Measurements from ENCODE around the gene CPXM2.
"Not testable (repeated sequence)": the region's sequence is repeated elsewhere in the genome, so short reads cannot be mapped to it uniquely, and the experiment has no call there.

The CPXM2 gene

GRCh38 chr10:123742751-123743440 lies 148.7 kb downstream of the CPXM2 start:
- peaks cover 29% of the 10 kb centered on the region for H3K4me1 ChIP-seq (ENCODE audit: control insufficient read depth, insufficient read depth, low read length)
- H3K4me3 ChIP-seq (ENCODE audit: low read length in 2 of 2): no peak overlapping the region
- H3K36me3 ChIP-seq (ENCODE audit: control insufficient read depth in 2 of 2, insufficient read depth in 2 of 2, low read length in 2 of 2): peaks cover 0 to 9% of the 10 kb centered on the region in 2 donors
- H3K27ac ChIP-seq (ENCODE audit: low read length): no peak overlapping the region
- H3K27me3 ChIP-seq (ENCODE audit: control insufficient read depth in 1 of 2, insufficient read depth in 2 of 2, low read length in 2 of 2): no peaks in the 10 kb centered on the region
- H3K9ac ChIP-seq (ENCODE audit: low read length in 2 of 2): no peak overlapping the region
- H3K9me3 ChIP-seq (ENCODE audit: control insufficient read depth in 2 of 2, low read length in 2 of 2): no peaks in the 10 kb centered on the region

GRCh38 chr10:123741711-123742110 lies 149.9 kb downstream of the CPXM2 start:
- no peak overlapping the region for H3K27ac ChIP-seq (ENCODE audit: low read length)
- peaks cover 0 to 6% of the 10 kb centered on the region in 2 donors for H3K36me3 ChIP-seq (ENCODE audit: control insufficient read depth in 2 of 2, insufficient read depth in 2 of 2, low read length in 2 of 2)
- no peaks in the 10 kb centered on the region for H3K9me3 ChIP-seq (ENCODE audit: control insufficient read depth in 2 of 2, low read length in 2 of 2)
- H3K4me3 ChIP-seq (ENCODE audit: low read length in 2 of 2): no peak overlapping the region
- H3K9ac ChIP-seq (ENCODE audit: low read length in 2 of 2): no peak overlapping the region
- no peaks in the 10 kb centered on the region for H3K27me3 ChIP-seq (ENCODE audit: control insufficient read depth in 1 of 2, insufficient read depth in 2 of 2, low read length in 2 of 2)
- peaks cover 29% of the 10 kb centered on the region for H3K4me1 ChIP-seq (ENCODE audit: control insufficient read depth, insufficient read depth, low read length)

- H3K27ac ChIP-seq (ENCODE audit: low read length): no peak overlapping the region
- H3K9me3 ChIP-seq (ENCODE audit: control insufficient read depth in 2 of 2, low read length in 2 of 2): no peaks in the 10 kb centered on the region
- H3K4me1 ChIP-seq (ENCODE audit: control insufficient read depth, insufficient read depth, low read length): peaks cover 23% of the 10 kb centered on the region
- H3K36me3 ChIP-seq (ENCODE audit: control insufficient read depth in 2 of 2, insufficient read depth in 2 of 2, low read length in 2 of 2): peaks cover 0 to under 1% of the 10 kb centered on the region in 2 donors
- no peak overlapping the region for H3K9ac ChIP-seq (ENCODE audit: low read length in 2 of 2)
- no peaks in the 10 kb centered on the region for H3K27me3 ChIP-seq (ENCODE audit: control insufficient read depth in 1 of 2, insufficient read depth in 2 of 2, low read length in 2 of 2)
- H3K4me3 ChIP-seq (ENCODE audit: low read length in 2 of 2): no peak overlapping the region
Observed at GRCh38 chr10:123741146-123741545, 150.5 kb downstream of the CPXM2 start.

GRCh38 chr10:123736917-123737316 lies 154.7 kb downstream of the CPXM2 start:
- not testable (repeated sequence) for H3K4me1 ChIP-seq (ENCODE audit: control insufficient read depth, insufficient read depth, low read length); H3K9ac ChIP-seq (ENCODE audit: low read length in 2 of 2); H3K36me3 ChIP-seq (ENCODE audit: control insufficient read depth in 2 of 2, insufficient read depth in 2 of 2, low read length in 2 of 2); H3K27ac ChIP-seq (ENCODE audit: low read length); H3K4me3 ChIP-seq (ENCODE audit: low read length in 2 of 2); H3K27me3 ChIP-seq (ENCODE audit: control insufficient read depth in 1 of 2, insufficient read depth in 2 of 2, low read length in 2 of 2); H3K9me3 ChIP-seq (ENCODE audit: control insufficient read depth in 2 of 2, low read length in 2 of 2)

GRCh38 chr10:123729523-123729922 lies 162.1 kb downstream of the CPXM2 start:
- no peak overlapping the region for H3K27ac ChIP-seq (ENCODE audit: low read length)
- H3K9ac ChIP-seq (ENCODE audit: low read length in 2 of 2): no peak overlapping the region
- no peaks in the 10 kb centered on the region for H3K9me3 ChIP-seq (ENCODE audit: control insufficient read depth in 2 of 2, low read length in 2 of 2)
- no peaks in the 10 kb centered on the region for H3K36me3 ChIP-seq (ENCODE audit: control insufficient read depth in 2 of 2, insufficient read depth in 2 of 2, low read length in 2 of 2)
- no peaks in the 10 kb centered on the region for H3K27me3 ChIP-seq (ENCODE audit: control insufficient read depth in 1 of 2, insufficient read depth in 2 of 2, low read length in 2 of 2)
- no peaks in the 10 kb centered on the region for H3K4me1 ChIP-seq (ENCODE audit: control insufficient read depth, insufficient read depth, low read length)
- H3K4me3 ChIP-seq (ENCODE audit: low read length in 2 of 2): no peak overlapping the region

- Histone ChIP-seq H3K27me3 (ENCODE audit: control insufficient read depth in 1 of 2, insufficient read depth in 2 of 2, low read length in 2 of 2) (no peaks in the 10 kb centered on the region), H3K4me1 (ENCODE audit: control insufficient read depth, insufficient read depth, low read length) (no peaks in the 10 kb centered on the region), H3K36me3 (ENCODE audit: control insufficient read depth in 2 of 2, insufficient read depth in 2 of 2, low read length in 2 of 2) (no peaks in the 10 kb centered on the region), H3K9me3 (ENCODE audit: control insufficient read depth in 2 of 2, low read length in 2 of 2) (no peaks in the 10 kb centered on the region), H3K4me3 (ENCODE audit: low read length in 2 of 2) (no peak overlapping the region), H3K9ac (ENCODE audit: low read length in 2 of 2) (no peak overlapping the region), H3K27ac (ENCODE audit: low read length) (no peak overlapping the region)
Observed at GRCh38 chr10:123726836-123727235, 164.8 kb downstream of the CPXM2 start.

DNA sequence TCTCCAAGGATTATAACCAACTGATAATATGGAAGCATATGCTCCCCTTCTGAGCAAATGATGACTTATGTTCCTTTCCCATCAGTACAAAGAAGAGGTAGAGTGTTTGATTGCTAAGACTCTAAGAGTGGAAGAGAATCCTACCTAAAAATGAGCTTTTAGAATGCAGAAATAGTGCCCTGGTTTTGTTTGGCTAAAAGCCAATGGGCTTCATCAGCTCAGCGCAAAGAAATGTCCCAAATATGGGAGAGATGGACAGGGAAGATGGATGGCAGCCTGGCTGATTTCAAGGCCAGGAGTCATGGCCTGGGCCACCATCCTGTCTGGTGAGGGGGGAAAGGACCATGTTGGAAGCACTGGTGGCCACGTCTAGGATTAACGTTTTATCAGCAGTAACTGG lies 165.2 kb downstream of the CPXM2 start:
- H3K9me3 ChIP-seq (ENCODE audit: control insufficient read depth in 2 of 2, low read length in 2 of 2): no peaks in the 10 kb centered on the region

DNA sequence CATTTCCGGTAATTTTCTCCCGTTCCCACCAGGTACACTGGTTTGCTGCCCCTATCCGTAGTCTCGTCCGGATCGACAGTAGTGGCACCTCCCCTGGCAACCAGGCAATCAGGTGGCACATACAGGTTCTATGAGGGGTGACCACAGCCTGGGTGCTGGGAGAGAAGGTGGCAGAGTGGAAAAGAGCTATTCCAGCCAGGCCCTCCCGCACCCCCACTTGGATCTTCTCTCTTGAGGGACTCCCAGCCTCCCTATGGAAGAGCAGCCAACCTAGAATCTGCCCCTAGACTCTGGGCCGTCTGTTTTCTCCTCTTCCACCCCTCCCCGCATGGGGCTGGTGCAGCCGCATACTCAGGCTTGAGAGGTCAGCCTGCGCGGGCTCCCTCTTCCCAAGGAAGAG lies 166.9 kb downstream of the CPXM2 start:
- no peaks in the 10 kb centered on the region for H3K9me3 ChIP-seq (ENCODE audit: control insufficient read depth in 2 of 2, low read length in 2 of 2)
- no peak overlapping the region for H3K9ac ChIP-seq (ENCODE audit: low read length in 2 of 2)
- no peak overlapping the region for H3K4me3 ChIP-seq (ENCODE audit: low read length in 2 of 2)
- no peaks in the 10 kb centered on the region for H3K27me3 ChIP-seq (ENCODE audit: control insufficient read depth in 1 of 2, insufficient read depth in 2 of 2, low read length in 2 of 2)
- no peak overlapping the region for H3K27ac ChIP-seq (ENCODE audit: low read length)
- H3K4me1 ChIP-seq (ENCODE audit: control insufficient read depth, insufficient read depth, low read length): no peaks in the 10 kb centered on the region
- H3K36me3 ChIP-seq (ENCODE audit: control insufficient read depth in 2 of 2, insufficient read depth in 2 of 2, low read length in 2 of 2): peaks cover 0 to 2% of the 10 kb centered on the region in 2 donors

More for the DNA sequence above, 165.2 kb downstream of the CPXM2 start:
- H3K9ac ChIP-seq (ENCODE audit: low read length in 2 of 2): no peak overlapping the region
- no peaks in the 10 kb centered on the region for H3K36me3 ChIP-seq (ENCODE audit: control insufficient read depth in 2 of 2, insufficient read depth in 2 of 2, low read length in 2 of 2)
- H3K27me3 ChIP-seq (ENCODE audit: control insufficient read depth in 1 of 2, insufficient read depth in 2 of 2, low read length in 2 of 2): no peaks in the 10 kb centered on the region
- no peak overlapping the region for H3K27ac ChIP-seq (ENCODE audit: low read length)
- no peaks in the 10 kb centered on the region for H3K4me1 ChIP-seq (ENCODE audit: control insufficient read depth, insufficient read depth, low read length)
- H3K4me3 ChIP-seq (ENCODE audit: low read length in 2 of 2): no peak overlapping the region

DNA sequence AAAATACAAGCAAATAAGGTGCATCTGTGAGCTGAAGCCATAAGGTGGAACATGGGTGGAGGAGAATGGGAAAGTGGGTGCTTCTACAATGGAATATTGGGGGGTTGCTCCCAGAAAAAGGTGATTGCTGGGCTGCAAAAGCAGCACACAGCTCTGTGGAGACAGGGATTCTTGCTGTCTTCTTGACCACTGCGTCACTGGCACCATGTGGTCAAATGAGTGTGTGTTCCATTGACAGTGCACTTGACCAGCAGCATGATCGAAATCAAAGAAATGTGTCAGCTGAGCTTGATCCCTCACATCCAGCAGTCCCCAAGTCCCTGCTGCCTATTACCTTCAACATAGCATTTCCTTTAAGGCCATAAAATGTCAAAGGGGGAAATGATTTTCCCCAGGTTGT lies 169.3 kb downstream of the CPXM2 start:
- Histone ChIP-seq H3K4me3 (ENCODE audit: low read length in 2 of 2) (no peak overlapping the region), H3K4me1 (ENCODE audit: control insufficient read depth, insufficient read depth, low read length) (no peaks in the 10 kb centered on the region), H3K9ac (ENCODE audit: low read length in 2 of 2) (no peak overlapping the region), H3K27ac (ENCODE audit: low read length) (no peak overlapping the region), H3K36me3 (ENCODE audit: control insufficient read depth in 2 of 2, insufficient read depth in 2 of 2, low read length in 2 of 2) (peaks cover 2 to 5% of the 10 kb centered on the region in 2 donors), H3K9me3 (ENCODE audit: control insufficient read depth in 2 of 2, low read length in 2 of 2) (peaks cover 0 to 5% of the 10 kb centered on the region in 2 donors), H3K27me3 (ENCODE audit: control insufficient read depth in 1 of 2, insufficient read depth in 2 of 2, low read length in 2 of 2) (no peaks in the 10 kb centered on the region)

DNA sequence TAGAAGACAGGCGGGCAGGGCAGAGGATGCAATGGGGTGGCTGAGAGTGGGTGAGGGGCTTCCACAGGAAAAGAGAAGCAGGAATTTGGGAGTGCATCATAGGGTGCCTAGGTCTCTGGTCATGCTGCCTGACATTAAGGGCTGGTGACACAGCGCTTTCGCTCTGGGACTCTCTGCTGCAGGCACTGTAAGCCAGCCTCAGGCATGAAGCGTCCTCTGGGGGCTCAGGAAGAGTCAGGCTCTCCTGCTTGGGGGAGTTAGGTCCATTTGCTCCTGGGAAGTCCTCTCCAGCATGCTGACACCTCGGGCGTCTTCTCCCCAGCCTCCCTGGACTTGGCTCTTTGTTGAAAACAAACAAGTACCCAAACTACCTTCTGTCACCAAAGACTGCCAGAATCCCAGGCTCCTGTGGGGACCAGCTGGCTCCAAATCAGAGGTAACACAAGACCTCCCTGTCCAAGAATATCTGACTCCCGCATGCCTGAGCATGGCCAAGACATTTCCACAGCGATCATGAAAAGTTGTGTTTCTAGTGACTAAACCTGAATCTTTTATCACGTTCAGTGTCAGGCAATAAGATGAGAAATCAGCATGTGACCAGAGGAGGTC lies 170.1 kb downstream of the CPXM2 start:
- Histone ChIP-seq H3K4me3 (ENCODE audit: low read length in 2 of 2) (no peak overlapping the region), H3K36me3 (ENCODE audit: control insufficient read depth in 2 of 2, insufficient read depth in 2 of 2, low read length in 2 of 2) (peaks cover 2 to 5% of the 10 kb centered on the region in 2 donors), H3K4me1 (ENCODE audit: control insufficient read depth, insufficient read depth, low read length) (no peaks in the 10 kb centered on the region), H3K9me3 (ENCODE audit: control insufficient read depth in 2 of 2, low read length in 2 of 2) (peaks cover 0 to 5% of the 10 kb centered on the region in 2 donors), H3K9ac (ENCODE audit: low read length in 2 of 2) (no peak overlapping the region), H3K27me3 (ENCODE audit: control insufficient read depth in 1 of 2, insufficient read depth in 2 of 2, low read length in 2 of 2) (no peaks in the 10 kb centered on the region), H3K27ac (ENCODE audit: low read length) (no peak overlapping the region)

DNA sequence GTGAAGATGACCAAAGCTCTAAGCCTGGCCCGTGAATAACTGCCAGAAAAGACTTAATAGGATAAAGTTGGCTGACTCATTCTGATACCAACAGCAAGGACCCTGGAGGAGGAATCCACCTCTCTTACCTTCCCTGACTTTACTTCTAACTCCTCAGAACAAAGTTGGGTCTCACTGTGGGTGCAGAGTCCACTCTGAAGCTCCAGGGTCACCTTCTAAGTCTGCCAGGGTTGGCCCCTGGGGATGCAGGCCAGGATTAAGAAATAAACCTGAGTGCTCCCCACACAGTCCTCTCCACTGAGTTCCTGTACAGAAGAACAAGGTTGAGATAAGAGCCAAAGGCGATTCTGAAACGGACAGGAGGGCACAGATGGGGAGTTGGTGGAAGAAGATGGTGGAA lies 171.1 kb downstream of the CPXM2 start:
- no peak overlapping the region for H3K4me3 ChIP-seq (ENCODE audit: low read length in 2 of 2)
- H3K9ac ChIP-seq (ENCODE audit: low read length in 2 of 2): no peak overlapping the region
- peaks cover 2 to 5% of the 10 kb centered on the region in 2 donors for H3K36me3 ChIP-seq (ENCODE audit: control insufficient read depth in 2 of 2, insufficient read depth in 2 of 2, low read length in 2 of 2)
- no peaks in the 10 kb centered on the region for H3K4me1 ChIP-seq (ENCODE audit: control insufficient read depth, insufficient read depth, low read length)
- peaks cover 0 to 5% of the 10 kb centered on the region in 2 donors for H3K9me3 ChIP-seq (ENCODE audit: control insufficient read depth in 2 of 2, low read length in 2 of 2)
- H3K27ac ChIP-seq (ENCODE audit: low read length): no peak overlapping the region
- no peaks in the 10 kb centered on the region for H3K27me3 ChIP-seq (ENCODE audit: control insufficient read depth in 1 of 2, insufficient read depth in 2 of 2, low read length in 2 of 2)
